Neural cell (in vitro differentiated cells): ENCODE measurements around the gene VMP1.

Source experiments
- RAD21 ChIP-seq: fragments of 450-650 bp; conservative IDR thresholded peaks from 2 replicates; pipeline ENCODE4 v1.6.1; 2014; ENCODE audit warnings: antibody characterized with exemption, mild to moderate bottlenecking, moderate library complexity
- TF ChIP-seq, protein P1 (sequence below): fragments of 450-650 bp; IDR thresholded peaks from 2 replicates; pipeline ENCODE4 v1.5.1; 2014; ENCODE audit warnings: antibody characterized with exemption, mild to moderate bottlenecking, moderate library complexity; ENCODE audit not compliant: poor library complexity, severe bottlenecking

GRCh38 chr17:59760160-59760559 lies 52.7 kb downstream of the VMP1 start:
- TF ChIP-seq, protein P1, sequence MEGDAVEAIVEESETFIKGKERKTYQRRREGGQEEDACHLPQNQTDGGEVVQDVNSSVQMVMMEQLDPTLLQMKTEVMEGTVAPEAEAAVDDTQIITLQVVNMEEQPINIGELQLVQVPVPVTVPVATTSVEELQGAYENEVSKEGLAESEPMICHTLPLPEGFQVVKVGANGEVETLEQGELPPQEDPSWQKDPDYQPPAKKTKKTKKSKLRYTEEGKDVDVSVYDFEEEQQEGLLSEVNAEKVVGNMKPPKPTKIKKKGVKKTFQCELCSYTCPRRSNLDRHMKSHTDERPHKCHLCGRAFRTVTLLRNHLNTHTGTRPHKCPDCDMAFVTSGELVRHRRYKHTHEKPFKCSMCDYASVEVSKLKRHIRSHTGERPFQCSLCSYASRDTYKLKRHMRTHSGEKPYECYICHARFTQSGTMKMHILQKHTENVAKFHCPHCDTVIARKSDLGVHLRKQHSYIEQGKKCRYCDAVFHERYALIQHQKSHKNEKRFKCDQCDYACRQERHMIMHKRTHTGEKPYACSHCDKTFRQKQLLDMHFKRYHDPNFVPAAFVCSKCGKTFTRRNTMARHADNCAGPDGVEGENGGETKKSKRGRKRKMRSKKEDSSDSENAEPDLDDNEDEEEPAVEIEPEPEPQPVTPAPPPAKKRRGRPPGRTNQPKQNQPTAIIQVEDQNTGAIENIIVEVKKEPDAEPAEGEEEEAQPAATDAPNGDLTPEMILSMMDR, result no peak
- TF ChIP-seq RAD21, result no peak
